Left colon (tissue), 2 donors: Measurements from ENCODE around the gene AIP. TPM values are rescaled to one million over a fixed set of nuclear protein-coding genes. Genes with fewer than 3 reads are reported as not detected.

ENCODE experiments used
- ATAC-seq: fragments of 200-7000 bp; cut with Tn5 transposase; one replicate; pipeline ENCODE4 v1.9.1; 2020; ENCODE audit warnings: mild to moderate bottlenecking, moderate library complexity
- DNase-seq, 2 donors: peaks; one replicate each; pipeline ENCODE4 v3.0.0-alpha.2; 2020
- intact Hi-C, 2 donors: fragments of 100-400 bp; cut with DNase I in 1 of 2; cut with micrococcal nuclease in 1 of 2; formaldehyde crosslinking; loops; one replicate each; pipeline versions ENCODE4 v1.11.2 to v1.14.0; 2022; cut with DNase I, micrococcal nuclease
- long read RNA-seq: library from polyadenylated mRNA; unstranded; transcript quantifications from one replicate; pipeline ENCODE4 v2.0.0, GENCODE V29; 2021
- total RNA-seq, 2 donors: library from RNA; stranded (reverse); fragmentation: NEBNext Ultra II Directional; extraction: Animal tissue kit (Norgen Biotek cat#: 25700); gene quantifications; one replicate each; pipeline ENCODE4 v1.2.1, GENCODE V29; 2021
- donor health status: DM: no; HTN: no; CAD: no.
- donor health status: DM: yes; HTN: yes; CAD: no.

AIP gene
- 10 to 100 TPM; 31.4 to 49.6 TPM for total RNA-seq
- long read RNA-seq, transcript AIP-201 (6 exons, 1,221 nt), result major isoform, 54 of 62 reads
- long read RNA-seq, partial matches to known transcripts, result 6 of 62 reads
- long read RNA-seq, other reads (novel, unspliced or antisense), result 2 of 62 reads

GRCh38 chr11:67482827-67483798, at the start of gene AIP:
AIP (plus strand) TSS chr11:67483026; CDS start chr11:67483159, 133 bp downstream.
- peak; percentile 97 for ATAC-seq
- intact Hi-C loops, result no loop called here
- peak; percentile 97 to 99 for DNase-seq

GRCh38 chr11:67433536-67434394, 49.1 kb upstream of the AIP start:
- ATAC-seq (no peak), DNase-seq (no peak)
- intact Hi-C loops, result no loop called here

GRCh38 chr11:67434395-67434881, 48.4 kb upstream of the AIP start:
- ATAC-seq (no peak), DNase-seq (no peak)
- intact Hi-C loops, result no loop called here

GRCh38 chr11:67435031-67435726, 47.6 kb upstream of the AIP start:
- no peak for DNase-seq
- intact Hi-C loops, result no loop called here
- no peak for ATAC-seq

GRCh38 chr11:67435727-67436458, 46.9 kb upstream of the AIP start:
- intact Hi-C loops, result no loop called here
- ATAC-seq (peak; percentile 1), DNase-seq (no peak)

GRCh38 chr11:67436459-67437081, 46.3 kb upstream of the AIP start:
- intact Hi-C loops, result no loop called here
- DNase-seq (peak; percentile 66 to 76), ATAC-seq (peak; percentile 24)

GRCh38 chr11:67437082-67437808, 45.6 kb upstream of the AIP start, which contains the start of gene PTPRCAP:
PTPRCAP (minus strand) TSS chr11:67437682; CDS start chr11:67437619, 63 bp downstream.
- intact Hi-C loops, result no loop called here
- ATAC-seq (peak; percentile 12), DNase-seq (peak in 1 of 2 donors; percentile 69)

DNA sequence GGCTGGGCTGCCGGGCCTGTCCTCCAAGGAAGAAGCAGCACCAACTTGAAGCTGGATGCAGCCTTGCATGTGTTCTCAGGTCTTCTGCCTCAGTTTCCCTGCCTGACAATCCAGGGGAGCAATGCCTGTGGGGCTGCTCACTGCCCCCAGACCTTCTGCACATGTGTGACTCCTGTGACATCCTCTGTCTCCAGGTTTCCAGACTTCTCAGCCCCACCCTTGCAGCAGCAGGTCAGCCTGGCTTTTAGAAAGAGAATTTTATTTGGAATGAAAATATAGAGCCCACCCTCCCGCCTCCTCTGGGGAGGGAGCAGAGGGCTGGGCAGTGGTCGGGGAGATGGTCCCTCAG, 45.0 kb upstream of the AIP start:
- no peak for ATAC-seq
- no peak for DNase-seq
- intact Hi-C loops, result no loop called here

DNA sequence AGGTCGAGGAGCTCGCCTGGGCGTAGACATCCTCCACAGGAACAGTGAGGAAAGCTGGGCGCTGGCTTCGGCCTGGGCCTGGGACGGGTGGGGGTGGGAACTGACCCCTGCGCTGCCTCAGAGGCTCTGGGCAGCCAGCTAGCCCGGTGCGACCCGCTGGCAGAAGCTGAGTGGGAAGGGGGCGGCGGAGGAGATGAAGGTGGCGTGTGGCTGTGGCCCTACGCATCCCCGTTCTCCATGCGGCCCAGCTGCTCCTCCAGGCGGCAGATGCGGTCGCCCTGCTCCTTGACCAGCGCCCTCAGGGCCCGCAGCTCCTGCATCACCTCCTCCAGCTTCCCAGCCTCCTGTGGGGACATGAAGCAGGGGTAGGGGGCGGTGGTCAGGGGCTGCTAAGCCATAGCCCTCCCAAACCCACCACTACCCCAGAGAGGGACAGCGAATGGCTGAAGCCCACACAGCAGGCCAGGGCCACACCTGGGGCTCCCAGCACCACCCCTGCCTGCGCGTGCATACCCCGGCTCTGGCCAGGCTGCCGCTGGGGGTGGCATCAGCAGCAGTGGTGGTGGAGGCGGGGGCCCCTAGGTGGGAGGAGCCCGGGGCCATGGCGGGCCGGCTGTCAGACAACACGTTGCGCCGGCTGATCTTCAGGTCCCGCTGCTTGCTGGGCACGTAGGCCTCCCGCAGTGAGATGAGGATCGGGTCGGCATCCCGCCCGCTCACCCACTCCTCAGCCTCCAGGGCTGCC, 44.5 kb upstream of the AIP start:
- no peak for ATAC-seq

DNA sequence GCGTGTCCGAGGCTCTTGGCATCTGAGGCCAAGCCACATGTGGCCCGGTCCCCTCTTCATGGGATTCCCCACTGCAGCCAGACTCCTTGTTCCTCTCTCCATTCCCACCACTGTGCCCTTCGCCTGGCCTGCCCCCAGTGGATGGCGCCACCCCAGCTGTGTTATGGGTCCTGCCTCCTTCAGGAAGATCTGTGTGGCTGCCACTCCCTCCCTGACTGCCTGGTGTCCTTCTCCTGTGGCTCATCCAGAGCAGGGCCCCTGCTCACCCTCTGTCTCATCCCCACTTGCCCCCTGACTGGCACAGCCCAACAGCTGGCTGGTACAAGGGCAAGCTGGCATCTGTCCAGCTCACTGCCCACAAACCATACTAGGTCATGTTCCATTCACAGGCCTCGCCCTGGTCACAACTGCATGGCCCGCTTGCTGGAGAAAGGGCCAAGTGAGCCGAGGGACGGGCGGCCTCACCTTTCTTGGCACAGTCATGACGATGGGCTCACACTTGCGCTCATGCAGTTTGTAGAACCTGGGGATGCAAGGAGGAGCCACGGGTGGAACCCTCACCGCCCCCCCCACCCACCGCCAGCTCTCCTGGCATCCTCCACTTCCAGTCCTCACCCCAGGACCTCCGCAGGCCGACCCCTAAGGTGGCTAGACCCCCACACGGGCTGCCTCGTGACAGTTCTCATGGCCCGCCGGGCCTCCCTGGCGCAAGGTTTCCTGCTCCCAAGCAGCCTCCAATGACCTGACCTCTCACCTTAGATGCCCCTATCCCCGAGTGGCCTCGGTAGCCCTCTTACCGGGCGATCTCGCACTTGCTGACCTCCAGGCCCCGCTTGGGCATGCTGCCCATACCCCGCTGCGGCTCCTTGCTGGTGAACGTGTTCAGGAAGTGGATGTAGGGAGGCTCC, 43.3 kb upstream of the AIP start:
- ATAC-seq, result peak; percentile 19
- DNase-seq, result no peak
- intact Hi-C loops, result no loop called here

More for the DNA sequence above, 44.5 kb upstream of the AIP start:
- peak in 1 of 2 donors; percentile 67 for DNase-seq
- intact Hi-C loops, result no loop called here

GRCh38 chr11:67440229-67441097, 42.4 kb upstream of the AIP start:
- intact Hi-C loops, result no loop called here
- ATAC-seq, result no peak
- no peak for DNase-seq

DNA sequence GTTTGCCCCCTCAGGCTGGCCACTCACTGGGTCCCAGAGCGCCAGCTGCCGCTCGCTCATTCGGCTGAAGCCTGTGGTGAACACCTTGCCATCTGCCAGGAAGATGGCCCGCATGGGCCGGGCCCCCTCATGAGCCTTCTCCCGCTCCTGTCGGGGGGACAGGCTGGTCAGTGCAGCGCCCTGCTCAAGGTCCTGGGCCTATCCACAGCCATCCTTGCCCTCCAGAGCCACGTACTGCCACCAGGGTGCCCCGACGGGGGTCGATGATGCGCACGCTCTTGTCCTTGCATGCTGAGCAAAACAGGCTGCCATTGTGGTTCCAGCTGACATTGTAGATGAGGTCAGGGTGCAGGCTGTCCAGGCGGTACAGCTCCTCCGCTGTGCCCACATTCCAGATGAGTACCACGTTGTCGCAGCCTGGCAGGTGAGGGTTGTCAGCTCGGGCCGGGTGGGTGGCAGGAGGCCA, 41.7 kb upstream of the AIP start:
- no peak for DNase-seq
- no peak for ATAC-seq
- intact Hi-C loops, result no loop called here

- DNase-seq, result no peak
- ATAC-seq, result no peak
- intact Hi-C loops, result no loop called here
These were observed 41.0 kb upstream of the AIP start for GRCh38 chr11:67441731-67442351.
